Gastrocnemius medialis (tissue), 4 donors: Measurements from ENCODE around the gene TIGD7.

Experiments used
- POLR2A ChIP-seq, 2 donors: fragments of 450-650 bp; IDR thresholded peaks; one replicate each; pipeline ENCODE4 v1.6.1; 2017; ENCODE audit warnings: antibody characterized with exemption in 2 of 2, mild to moderate bottlenecking in 2 of 2, moderate library complexity in 2 of 2
- TF ChIP-seq, protein P1 (sequence below), 5 experiments: fragments of 450-650 bp in 3 of 5; fragments of 200-600 bp in 2 of 5; sonication (generic) in 2 of 5; IDR thresholded peaks in 4 of 5; conservative IDR thresholded peaks in 1 of 5; 1 replicate in 4 of 5; 2 replicates in 1 of 5; pipeline ENCODE4 v1.5.1; 2016 to 2019; ENCODE audit warnings: antibody characterized with exemption in 5 of 5, mild to moderate bottlenecking in 3 of 5, moderate library complexity in 3 of 5

DNA sequence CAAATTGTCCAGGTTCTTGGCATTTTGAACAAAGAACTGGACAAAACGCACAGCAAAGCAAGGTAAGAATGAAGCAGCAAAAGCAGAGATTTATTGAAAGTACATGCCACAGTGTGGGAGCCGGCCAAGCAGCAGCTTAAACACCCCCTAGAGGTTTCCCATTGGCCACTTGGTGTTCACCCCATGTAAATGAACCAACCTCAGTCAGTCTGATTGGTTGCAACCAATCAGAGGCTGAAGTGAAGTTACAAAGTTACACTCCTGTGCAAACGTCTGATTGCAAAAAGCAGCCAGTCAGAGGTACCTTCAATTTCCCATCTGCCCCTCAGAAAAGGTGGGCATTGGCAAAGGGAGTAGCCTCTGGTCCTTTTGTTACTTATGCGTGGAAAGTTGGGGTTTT is 30.7 kb downstream of the TIGD7 start:
- TF ChIP-seq, protein P1, sequence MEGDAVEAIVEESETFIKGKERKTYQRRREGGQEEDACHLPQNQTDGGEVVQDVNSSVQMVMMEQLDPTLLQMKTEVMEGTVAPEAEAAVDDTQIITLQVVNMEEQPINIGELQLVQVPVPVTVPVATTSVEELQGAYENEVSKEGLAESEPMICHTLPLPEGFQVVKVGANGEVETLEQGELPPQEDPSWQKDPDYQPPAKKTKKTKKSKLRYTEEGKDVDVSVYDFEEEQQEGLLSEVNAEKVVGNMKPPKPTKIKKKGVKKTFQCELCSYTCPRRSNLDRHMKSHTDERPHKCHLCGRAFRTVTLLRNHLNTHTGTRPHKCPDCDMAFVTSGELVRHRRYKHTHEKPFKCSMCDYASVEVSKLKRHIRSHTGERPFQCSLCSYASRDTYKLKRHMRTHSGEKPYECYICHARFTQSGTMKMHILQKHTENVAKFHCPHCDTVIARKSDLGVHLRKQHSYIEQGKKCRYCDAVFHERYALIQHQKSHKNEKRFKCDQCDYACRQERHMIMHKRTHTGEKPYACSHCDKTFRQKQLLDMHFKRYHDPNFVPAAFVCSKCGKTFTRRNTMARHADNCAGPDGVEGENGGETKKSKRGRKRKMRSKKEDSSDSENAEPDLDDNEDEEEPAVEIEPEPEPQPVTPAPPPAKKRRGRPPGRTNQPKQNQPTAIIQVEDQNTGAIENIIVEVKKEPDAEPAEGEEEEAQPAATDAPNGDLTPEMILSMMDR (IDR thresholded peaks at IDR 0.05 in 4 of 5, conservative IDR thresholded peaks at IDR 0.05 in 1 of 5), result no peak
- TF ChIP-seq POLR2A (IDR thresholded peaks at IDR 0.05), result no peak
